Adrenal gland (tissue), 12 donors: ENCODE data around the gene NOL4L. TPM values are rescaled to one million over a fixed set of nuclear protein-coding genes. Genes with fewer than 3 reads are reported as not detected.

Experiments
- DNase-seq, 7 donors: peaks; one replicate each; pipeline ENCODE4 v3.0.0-alpha.2; 2019 to 2020
- H3K27ac ChIP-seq, 5 donors: fragments of 200-600 bp; sonication (generic) in 4 of 5; 1 replicate in 3 of 5; 2 replicates in 2 of 5; pipeline versions ENCODE4 v1.5.1 to v1.8.0; 2016 to 2020; ENCODE audit warnings: mild to moderate bottlenecking in 1 of 5
- H3K27me3 ChIP-seq: fragments of 200-600 bp; 2 replicates; pipeline ENCODE4 v1.8.0; 2021
- H3K36me3 ChIP-seq, 2 donors: fragments of 200-600 bp; replicated peaks in 1 of 2; 1 replicate in 1 of 2; 2 replicates in 1 of 2; pipeline versions ENCODE4 v1.5.1 to v1.8.0; 2018 to 2022
- H3K4me1 ChIP-seq, 2 donors: fragments of 200-600 bp; replicated peaks in 1 of 2; 1 replicate in 1 of 2; 2 replicates in 1 of 2; pipeline versions ENCODE4 v1.5.1 to v1.8.0; 2018 to 2021
- H3K4me3 ChIP-seq, 4 donors: fragments of 200-600 bp; sonication (generic) in 3 of 4; one replicate each; pipeline ENCODE4 v1.5.1; 2016 to 2018
- H3K9me3 ChIP-seq, 3 donors: fragments of 200-600 bp; sonication (generic) in 1 of 3; replicated peaks in 1 of 3; 1 replicate in 2 of 3; 2 replicates in 1 of 3; pipeline versions ENCODE4 v1.5.1 to v1.8.0; 2016 to 2021
- CTCF ChIP-seq, 6 experiments: fragments of 450-650 bp in 4 of 6; fragments of 200-600 bp in 2 of 6; sonication (generic) in 1 of 6; IDR thresholded peaks; 1 replicate in 5 of 6; 2 replicates in 1 of 6; pipeline versions ENCODE4 v1.5.1 to v1.8.0; 2016 to 2021; ENCODE audit warnings: antibody characterized with exemption in 6 of 6, mild to moderate bottlenecking in 2 of 6, moderate library complexity in 1 of 6
- POLR2A ChIP-seq, 2 donors: fragments of 450-650 bp; IDR thresholded peaks; one replicate each; pipeline ENCODE4 v1.6.1; 2017; ENCODE audit warnings: antibody characterized with exemption in 2 of 2, mild to moderate bottlenecking in 2 of 2, moderate library complexity in 1 of 2
- WGBS, 4 donors: extraction: QIAGEN DNeasy Blood & Tissue Kit in 2 of 4; methylation state at CpG; one replicate each; pipeline versions ENCODE4 v1.1.5 to v1.1.7; 2013 to 2017; 5-methylcytosine and 5-hydroxymethylcytosine counted together
- intact Hi-C, 2 donors: fragments of 100-400 bp; cut with DNase I; formaldehyde crosslinking; loops; one replicate each; pipeline versions ENCODE4 v1.14.1 to v1.15.0; 2022 to 2023
- polyA plus RNA-seq, 3 donors: library from polyadenylated mRNA; stranded (reverse); fragments of 200-250 nt in 2 of 3; fragments of 350-450 nt in 1 of 3; fragmentation: Illumina TruSeq in 1 of 3; extraction: RNeasy Lipid Tissue Mini Kit (QIAGEN cat#74804) in 1 of 3; gene quantifications; one replicate each; pipeline ENCODE4 v1.2.3, GENCODE V29; 2013 to 2014
- total RNA-seq, 9 donors: library from RNA; depleted of rRNA in 4 of 9; stranded (reverse); fragments of >200 nt in 4 of 9; fragments of 120-200 nt in 1 of 9; fragmentation: NEBNext Ultra II Directional in 1 of 9; extraction: Animal tissue kit (Norgen Biotek cat#: 25700) in 1 of 9; gene quantifications; one replicate each; pipeline versions ENCODE4 v1.1.0 to v1.2.4, GENCODE V29; 2013 to 2023
- donor health status: healthy with polysubstance abuse.
- donor health status: Bipolar disorder and iron deficiency.
- donor health status: DM: yes; HTN: yes; CAD: no.
- donor health status: DM: no; HTN: no; CAD: no.
- donor health status: DM: no; HTN: no; CAD: no.
- donor health status: DM: yes; HTN: yes; CAD: no.

Gene NOL4L
- total and polyA plus RNA-seq, 12 donors, result 6.4 to 30.4 (median 15.7) TPM

GRCh38 chr20:32607727-32608663 is 22.9 kb upstream of the NOL4L start:
- no peak overlapping the region for H3K4me3 ChIP-seq
- WGBS, 4 donors, result 93 to 95% (median 94%) methylated on average over 20 to 22 of the region's 22 CpGs
- H3K27ac ChIP-seq, result no peak overlapping the region
- H3K4me1 ChIP-seq, result no peaks in the 10 kb centered on the region
- H3K9me3 ChIP-seq, result no peaks in the 10 kb centered on the region
- DNase-seq, result no peak
- H3K27me3 ChIP-seq, result no peaks in the 10 kb centered on the region
- intact Hi-C loops, result no loop called here
- H3K36me3 ChIP-seq, result no peaks in the 10 kb centered on the region
- no peak for TF ChIP-seq CTCF (IDR thresholded peaks at IDR 0.05)
- no peak for TF ChIP-seq POLR2A (IDR thresholded peaks at IDR 0.05)

- H3K36me3 ChIP-seq, result no peaks in the 10 kb centered on the region
- H3K9me3 ChIP-seq, result no peaks in the 10 kb centered on the region
- WGBS, 4 donors, result 93 to 97% (median 94%) methylated on average over 6 to 8 of the region's 8 CpGs
- H3K4me3 ChIP-seq, result no peak overlapping the region
- H3K4me1 ChIP-seq, result no peaks in the 10 kb centered on the region
- no peak for TF ChIP-seq CTCF (IDR thresholded peaks at IDR 0.05)
- TF ChIP-seq POLR2A (IDR thresholded peaks at IDR 0.05), result no peak
- no peaks in the 10 kb centered on the region for H3K27me3 ChIP-seq
- DNase-seq, result no peak
- H3K27ac ChIP-seq, result no peak overlapping the region
- intact Hi-C loops, result no loop called here
These were observed 22.2 kb upstream of the NOL4L start for GRCh38 chr20:32607324-32607723.

GRCh38 chr20:32606790-32607189 is 21.7 kb upstream of the NOL4L start:
- TF ChIP-seq POLR2A (IDR thresholded peaks at IDR 0.05) (no peak), CTCF (IDR thresholded peaks at IDR 0.05) (no peak)
- DNase-seq, result no peak
- intact Hi-C loops, result no loop called here
- no peaks in the 10 kb centered on the region for H3K9me3 ChIP-seq
- H3K4me1 ChIP-seq, result no peaks in the 10 kb centered on the region
- 88 to 100% (median 90%) methylated on average over 1 of the region's 1 CpG for WGBS, 4 donors
- H3K27ac ChIP-seq, result no peak overlapping the region
- H3K4me3 ChIP-seq, result no peak overlapping the region
- no peaks in the 10 kb centered on the region for H3K36me3 ChIP-seq
- H3K27me3 ChIP-seq, result no peaks in the 10 kb centered on the region

GRCh38 chr20:32606107-32606506 is 21.0 kb upstream of the NOL4L start:
- Histone ChIP-seq H3K9me3 (no peaks in the 10 kb centered on the region), H3K27ac (no peak overlapping the region), H3K4me3 (no peak overlapping the region), H3K4me1 (no peaks in the 10 kb centered on the region), H3K27me3 (no peaks in the 10 kb centered on the region), H3K36me3 (no peaks in the 10 kb centered on the region)
- intact Hi-C loops, result no loop called here
- TF ChIP-seq CTCF (IDR thresholded peaks at IDR 0.05) (no peak), POLR2A (IDR thresholded peaks at IDR 0.05) (no peak)
- WGBS, 4 donors, result 66 to 71% (median 67%) methylated on average over 8 of the region's 8 CpGs
- DNase-seq, result no peak
